ENCODE data around the gene B3GAT1. TPM values are rescaled to one million over a fixed set of nuclear protein-coding genes. Genes with fewer than 3 reads are reported as not detected.

B3GAT1 gene
- total RNA-seq, 3 donors from 2014 or later = 0.16 to 2.9 (median 2.8) TPM

DNA sequence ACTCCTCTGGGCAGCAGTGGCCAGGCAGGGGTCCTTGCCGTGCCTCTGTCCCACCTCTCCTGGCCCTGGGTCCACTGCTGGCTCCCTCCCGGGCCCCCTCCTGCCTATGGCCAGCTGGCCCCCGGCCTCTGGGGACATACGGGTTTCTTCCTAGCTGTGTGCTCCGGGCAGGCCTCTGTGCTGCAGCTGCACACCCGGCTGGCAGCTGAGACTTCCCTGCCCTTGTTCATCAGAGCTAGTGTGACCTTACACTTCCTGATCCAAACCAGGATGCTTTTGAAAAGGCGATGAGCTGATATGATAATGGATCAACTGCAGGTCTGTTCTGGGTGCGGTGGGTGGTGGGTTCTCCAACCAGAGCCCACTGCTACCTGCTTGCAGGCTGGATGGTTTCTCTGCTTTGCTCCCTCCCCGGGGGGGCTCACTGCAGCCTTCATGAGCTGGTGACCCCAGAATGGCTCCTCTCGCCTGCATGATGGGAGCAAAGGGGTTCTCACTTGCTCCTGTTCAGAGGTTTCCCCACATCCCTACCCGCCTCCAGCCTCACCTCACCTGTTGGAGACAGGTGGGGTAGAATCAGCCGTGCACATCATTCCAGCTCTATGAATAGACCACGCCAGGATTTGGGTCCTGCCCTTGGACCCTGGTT is 13.3 kb downstream of the B3GAT1 start:
- intact Hi-C loops (cut with DNase I; ENCODE audit: low total_unique reads) = no loop called here
- TF ChIP-seq POLR2AphosphoS5 (IDR thresholded peaks at IDR 0.05) = no peak

DNA sequence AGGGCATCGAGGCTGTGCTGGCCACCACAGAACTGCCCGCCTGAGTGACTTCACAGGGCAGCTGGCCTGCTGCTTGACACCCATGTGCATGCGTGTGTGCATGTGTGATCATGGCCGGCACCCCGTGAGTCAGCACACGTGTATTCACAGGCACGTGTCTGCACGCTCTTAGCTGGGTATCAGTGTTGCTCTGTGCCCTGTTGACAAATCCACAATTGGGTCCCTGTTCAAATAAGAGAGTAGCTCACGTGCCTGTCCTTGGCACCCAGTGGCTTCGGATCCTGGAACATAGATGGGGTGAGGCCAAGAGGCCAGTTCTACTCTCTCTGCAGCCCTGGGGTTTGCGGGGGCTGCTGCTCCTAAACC is 14.0 kb downstream of the B3GAT1 start:
- Histone ChIP-seq H3K9me3 (no peaks in the 10 kb centered on the region), H3K4me1 (no peaks in the 10 kb centered on the region), H3K27ac (no peak overlapping the region), H3K36me3 (no peaks in the 10 kb centered on the region), H3K27me3 (peaks cover 0 to 13% of the 10 kb centered on the region in 2 donors), H3K4me3 (no peak overlapping the region)
- TF ChIP-seq POLR2A (IDR thresholded peaks at IDR 0.05) (no peak), POLR2AphosphoS5 (IDR thresholded peaks at IDR 0.05) (no peak)
- TF ChIP-seq, protein P1, sequence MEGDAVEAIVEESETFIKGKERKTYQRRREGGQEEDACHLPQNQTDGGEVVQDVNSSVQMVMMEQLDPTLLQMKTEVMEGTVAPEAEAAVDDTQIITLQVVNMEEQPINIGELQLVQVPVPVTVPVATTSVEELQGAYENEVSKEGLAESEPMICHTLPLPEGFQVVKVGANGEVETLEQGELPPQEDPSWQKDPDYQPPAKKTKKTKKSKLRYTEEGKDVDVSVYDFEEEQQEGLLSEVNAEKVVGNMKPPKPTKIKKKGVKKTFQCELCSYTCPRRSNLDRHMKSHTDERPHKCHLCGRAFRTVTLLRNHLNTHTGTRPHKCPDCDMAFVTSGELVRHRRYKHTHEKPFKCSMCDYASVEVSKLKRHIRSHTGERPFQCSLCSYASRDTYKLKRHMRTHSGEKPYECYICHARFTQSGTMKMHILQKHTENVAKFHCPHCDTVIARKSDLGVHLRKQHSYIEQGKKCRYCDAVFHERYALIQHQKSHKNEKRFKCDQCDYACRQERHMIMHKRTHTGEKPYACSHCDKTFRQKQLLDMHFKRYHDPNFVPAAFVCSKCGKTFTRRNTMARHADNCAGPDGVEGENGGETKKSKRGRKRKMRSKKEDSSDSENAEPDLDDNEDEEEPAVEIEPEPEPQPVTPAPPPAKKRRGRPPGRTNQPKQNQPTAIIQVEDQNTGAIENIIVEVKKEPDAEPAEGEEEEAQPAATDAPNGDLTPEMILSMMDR (IDR thresholded peaks at IDR 0.05) = no peak
- intact Hi-C loops (cut with DNase I; ENCODE audit: low total_unique reads) = no loop called here
- DNase-seq (ENCODE audit: low spot score in 2 of 2) = no peak

More for the DNA sequence above, 13.3 kb downstream of the B3GAT1 start:
- Histone ChIP-seq H3K4me3 (no peak overlapping the region), H3K4me1 (no peaks in the 10 kb centered on the region), H3K36me3 (no peaks in the 10 kb centered on the region), H3K27me3 (peaks cover 0 to 13% of the 10 kb centered on the region in 2 donors), H3K27ac (no peak overlapping the region), H3K9me3 (no peaks in the 10 kb centered on the region)
- DNase-seq (ENCODE audit: low spot score in 2 of 2) = no peak

DNA sequence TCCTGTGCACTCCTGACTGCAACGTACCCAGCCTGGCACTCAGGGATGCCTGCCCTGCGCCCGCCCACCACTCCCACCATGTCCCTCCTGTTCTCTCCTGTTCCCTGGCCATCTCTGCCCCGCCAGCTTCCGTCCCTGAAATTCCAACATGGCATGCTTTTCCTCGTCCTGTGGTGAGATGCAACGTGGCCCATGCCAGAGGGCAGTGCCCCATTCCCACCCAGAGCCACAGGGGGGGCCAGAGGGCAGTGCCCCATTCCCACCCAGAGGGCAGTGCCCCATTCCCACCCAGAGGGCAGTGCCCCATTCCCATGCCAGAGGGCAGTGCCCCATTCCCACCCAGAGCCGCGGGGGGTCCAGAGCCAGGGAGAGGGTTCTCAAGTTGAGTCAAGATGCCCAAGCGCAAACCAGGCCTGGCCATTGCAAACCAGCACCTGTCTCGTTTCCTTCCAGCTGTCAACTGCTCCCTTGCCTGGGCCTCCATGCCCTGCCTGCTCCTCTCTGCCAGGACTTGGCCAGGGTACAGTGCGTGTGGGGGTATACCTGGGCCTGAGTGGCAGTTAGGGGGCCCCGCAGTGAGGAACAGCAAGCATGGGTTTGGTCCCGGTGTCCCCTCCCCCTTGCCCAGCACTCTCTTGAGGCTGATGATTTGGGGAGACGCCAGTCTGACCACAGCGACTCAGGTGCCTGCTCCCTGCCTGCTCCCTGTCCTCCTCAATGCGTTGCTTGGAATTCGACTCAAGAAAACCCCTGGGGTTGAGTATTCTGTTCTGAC is 14.6 kb downstream of the B3GAT1 start:
- Histone ChIP-seq H3K4me3 (no peak overlapping the region), H3K27ac (no peak overlapping the region), H3K9me3 (no peaks in the 10 kb centered on the region), H3K27me3 (peaks cover 0 to 13% of the 10 kb centered on the region in 2 donors), H3K36me3 (no peaks in the 10 kb centered on the region), H3K4me1 (no peaks in the 10 kb centered on the region)
- intact Hi-C loops (cut with DNase I; ENCODE audit: low total_unique reads) = no loop called here
- TF ChIP-seq POLR2AphosphoS5 (IDR thresholded peaks at IDR 0.05) (no peak), POLR2A (IDR thresholded peaks at IDR 0.05) (no peak)
- TF ChIP-seq, protein P1 (IDR thresholded peaks at IDR 0.05) = no peak
- no peak for DNase-seq (ENCODE audit: low spot score in 2 of 2)

DNA sequence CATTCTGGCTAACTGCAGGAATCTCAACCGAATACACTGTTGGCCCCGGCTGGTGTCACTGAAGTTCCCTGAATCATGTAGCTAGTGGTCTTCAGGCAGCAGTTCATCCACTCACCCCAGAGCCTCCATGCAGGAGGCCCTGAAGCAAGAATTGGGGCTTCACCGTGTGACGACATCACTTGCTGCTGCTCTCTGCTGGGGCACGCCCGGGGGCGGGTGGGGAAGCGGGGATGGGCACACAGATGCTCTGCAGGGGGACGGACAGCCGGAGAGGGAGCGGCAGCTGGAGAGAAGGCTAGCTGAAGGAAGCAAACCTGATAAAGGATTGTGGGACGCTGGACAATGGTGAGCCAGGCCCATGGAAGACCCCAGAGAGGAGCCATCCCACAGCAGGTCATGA is 17.0 kb downstream of the B3GAT1 start:
- intact Hi-C loops (cut with DNase I; ENCODE audit: low total_unique reads) = no loop called here
- TF ChIP-seq POLR2A (IDR thresholded peaks at IDR 0.05) (no peak), POLR2AphosphoS5 (IDR thresholded peaks at IDR 0.05) (no peak)
- TF ChIP-seq, protein P1 (IDR thresholded peaks at IDR 0.05) = no peak
- H3K4me1 ChIP-seq = no peaks in the 10 kb centered on the region

DNA sequence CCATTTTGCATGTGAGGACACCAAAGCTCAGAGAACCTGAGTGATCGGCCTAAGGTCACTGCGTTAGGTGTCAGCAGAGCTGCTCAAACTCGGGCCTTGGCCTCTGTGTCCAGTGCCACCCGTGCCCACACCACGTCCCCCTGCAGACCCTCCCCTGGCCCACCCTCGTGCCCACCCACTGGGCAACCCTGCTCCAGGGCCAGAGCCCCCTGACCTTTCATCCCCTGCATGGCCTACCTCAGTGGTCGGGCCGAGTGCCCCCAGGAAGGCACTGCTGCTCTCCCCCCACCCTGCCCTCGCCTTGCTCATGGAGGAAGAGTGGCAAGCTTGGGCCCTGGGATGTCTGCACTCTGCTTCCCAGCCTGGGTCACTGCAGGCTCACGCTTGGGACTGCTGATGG is 17.7 kb downstream of the B3GAT1 start:
- Histone ChIP-seq H3K36me3 (no peaks in the 10 kb centered on the region), H3K27ac (no peak overlapping the region), H3K4me3 (no peak overlapping the region), H3K9me3 (no peaks in the 10 kb centered on the region), H3K4me1 (no peaks in the 10 kb centered on the region), H3K27me3 (peaks cover 0 to 12% of the 10 kb centered on the region in 2 donors)
- DNase-seq (ENCODE audit: low spot score in 2 of 2) = no peak
- intact Hi-C loops (cut with DNase I; ENCODE audit: low total_unique reads) = no loop called here
- no peak for TF ChIP-seq POLR2AphosphoS5 (IDR thresholded peaks at IDR 0.05)
- TF ChIP-seq, protein P1 (IDR thresholded peaks at IDR 0.05) = no peak
- TF ChIP-seq POLR2A (IDR thresholded peaks at IDR 0.05) = no peak

More for the DNA sequence above, 17.0 kb downstream of the B3GAT1 start:
- Histone ChIP-seq H3K27ac (no peak overlapping the region), H3K27me3 (peaks cover 0 to 18% of the 10 kb centered on the region in 2 donors), H3K9me3 (no peaks in the 10 kb centered on the region), H3K4me3 (no peak overlapping the region), H3K36me3 (no peaks in the 10 kb centered on the region)
- no peak for DNase-seq (ENCODE audit: low spot score in 2 of 2)

All from breast epithelium (tissue), 4 donors.